HG03097 (cell line): Measurements from ENCODE around the gene HECW1.

Experiments used
- ATAC-seq: cut with Tn5 transposase; IDR thresholded peaks from one replicate; pipeline ENCODE4 v1.9.1; 2021; ENCODE audit not compliant: unreplicated experiment, low FRiP score

Gene HECW1

GRCh38 chr7:43396187-43396740 lies 283.8 kb downstream of the HECW1 start:
- no peak for ATAC-seq

DNA sequence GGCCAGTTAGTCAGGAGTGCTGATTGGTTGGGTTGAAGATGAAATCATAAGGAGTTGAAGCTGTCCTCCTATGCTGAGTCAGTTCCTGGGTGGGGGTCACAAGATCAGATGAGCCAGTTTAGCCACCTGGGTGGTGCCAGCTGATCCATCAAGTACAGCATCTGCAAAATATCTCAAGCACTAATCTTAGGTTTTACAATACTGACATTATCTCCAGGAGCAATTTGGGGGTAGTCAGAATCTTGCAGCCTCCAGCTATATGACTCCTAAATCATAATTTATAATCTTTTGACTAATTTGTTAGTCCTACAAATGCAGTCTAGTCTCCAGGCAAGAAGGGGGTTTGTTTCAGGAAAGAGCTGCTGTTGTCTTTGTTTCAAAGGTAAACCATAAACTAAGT lies 286.4 kb downstream of the HECW1 start:
- no peak for ATAC-seq

GRCh38 chr7:43405948-43406347 lies 293.5 kb downstream of the HECW1 start:
- ATAC-seq: no peak

GRCh38 chr7:43406961-43407360 lies 294.5 kb downstream of the HECW1 start:
- ATAC-seq: no peak

DNA sequence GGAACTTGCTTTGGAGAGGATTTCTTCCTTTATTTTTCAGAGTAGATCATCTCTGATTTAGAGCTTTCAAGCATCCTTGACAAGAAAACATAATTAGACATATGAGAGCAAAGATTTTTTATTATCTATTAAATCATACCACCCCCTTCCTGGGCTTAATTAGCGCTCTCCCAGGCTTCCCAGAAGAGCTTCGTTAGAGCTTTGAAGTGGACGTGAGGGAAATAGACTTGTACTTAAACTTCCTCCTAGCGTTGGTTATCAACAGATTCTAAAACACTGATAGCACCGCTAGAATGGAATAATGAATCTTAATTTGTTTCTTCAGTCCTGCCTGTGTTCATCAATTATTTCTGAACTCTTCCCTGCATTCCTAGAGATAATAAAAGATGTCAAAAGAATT lies 296.5 kb downstream of the HECW1 start:
- ATAC-seq: no peak

- ATAC-seq: no peak
These were observed 305.0 kb downstream of the HECW1 start for GRCh38 chr7:43417455-43417854.

DNA sequence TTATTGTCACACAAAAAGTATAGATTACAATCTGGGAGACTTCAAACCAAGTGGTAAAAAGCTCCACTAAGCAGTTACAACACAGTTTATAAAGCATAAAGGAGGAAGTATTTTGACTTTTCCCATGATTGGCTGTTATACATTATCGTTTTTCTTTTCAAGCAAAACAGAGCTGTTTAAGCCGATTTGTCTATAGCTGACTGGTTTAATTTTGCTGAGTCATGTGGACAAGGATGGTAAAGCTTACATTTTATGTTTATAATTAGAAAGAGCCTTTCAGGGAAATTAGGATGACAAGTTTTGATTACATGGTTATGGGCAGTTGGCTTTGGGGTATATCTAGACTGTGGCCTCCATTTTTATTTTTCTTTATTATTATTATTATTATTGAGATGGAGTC lies 318.0 kb downstream of the HECW1 start:
- no peak for ATAC-seq

- ATAC-seq: no peak
These were observed 318.7 kb downstream of the HECW1 start for GRCh38 chr7:43431020-43431595.

GRCh38 chr7:43433639-43434038 lies 321.2 kb downstream of the HECW1 start:
- no peak for ATAC-seq

DNA sequence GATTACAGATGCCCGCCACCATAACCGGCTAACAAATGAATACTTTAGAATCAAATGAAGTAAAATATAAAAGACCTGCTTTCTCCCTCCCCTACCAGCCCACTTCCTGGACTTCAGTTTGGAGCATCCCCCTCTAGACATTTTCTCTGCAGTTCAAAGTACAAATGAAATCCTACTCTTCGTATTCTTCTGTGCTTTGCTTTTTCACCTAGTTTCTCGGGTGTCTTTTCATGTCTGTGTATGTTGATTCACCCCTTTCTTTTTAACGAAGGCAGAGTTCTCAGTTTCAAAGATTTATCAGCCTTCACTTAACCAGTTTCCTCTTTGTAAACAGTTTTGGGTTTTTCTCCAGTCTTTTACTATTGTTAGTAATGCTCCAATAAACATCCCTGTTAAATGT lies 324.6 kb downstream of the HECW1 start:
- no peak for ATAC-seq

GRCh38 chr7:43438897-43439479 lies 326.5 kb downstream of the HECW1 start:
- ATAC-seq: no peak

DNA sequence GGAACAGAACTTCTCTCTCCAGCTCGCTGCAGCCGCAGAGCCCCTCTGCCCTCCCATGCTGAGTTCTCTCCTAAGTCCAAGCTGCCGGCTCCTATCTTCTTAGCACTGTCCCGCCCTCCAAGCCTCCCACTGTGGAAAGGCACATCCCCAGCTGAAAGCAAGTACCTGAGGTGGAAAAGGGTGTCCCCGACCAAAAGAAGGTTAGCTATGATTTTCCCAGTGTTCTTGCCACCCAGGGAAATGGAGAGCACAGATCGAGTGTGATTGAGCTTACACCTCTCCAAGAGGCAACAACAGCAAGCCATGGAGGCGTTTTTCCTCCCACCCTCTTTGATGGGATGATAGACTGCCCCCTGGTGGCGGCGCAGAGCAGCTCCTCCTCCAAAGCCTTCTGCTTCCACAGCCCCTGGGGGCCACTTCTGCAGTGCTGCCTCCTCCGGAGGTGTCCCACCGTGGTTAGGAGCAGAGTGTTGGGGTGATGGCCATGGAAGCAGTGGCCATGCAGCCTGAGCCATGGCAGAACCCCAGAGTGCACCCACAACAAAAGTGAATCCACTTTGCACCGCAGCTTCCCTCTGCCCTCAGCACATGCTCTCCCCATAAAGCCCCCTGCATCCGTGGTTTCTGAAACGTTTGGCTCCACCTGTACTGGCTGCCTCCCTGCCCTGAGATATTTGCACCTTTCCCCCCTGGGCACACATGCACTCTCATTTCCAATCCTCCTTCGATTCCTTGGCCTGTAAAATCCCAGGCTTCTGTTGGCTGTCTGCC lies 327.4 kb downstream of the HECW1 start:
- ATAC-seq: no peak

- no peak for ATAC-seq
These were observed 329.0 kb downstream of the HECW1 start for GRCh38 chr7:43441231-43442130.

- no peak for ATAC-seq
These were observed 330.9 kb downstream of the HECW1 start for GRCh38 chr7:43443381-43443780.

GRCh38 chr7:43444711-43445578 lies 332.5 kb downstream of the HECW1 start:
- no peak for ATAC-seq

GRCh38 chr7:43449577-43449976 lies 337.1 kb downstream of the HECW1 start:
- ATAC-seq: no peak

DNA sequence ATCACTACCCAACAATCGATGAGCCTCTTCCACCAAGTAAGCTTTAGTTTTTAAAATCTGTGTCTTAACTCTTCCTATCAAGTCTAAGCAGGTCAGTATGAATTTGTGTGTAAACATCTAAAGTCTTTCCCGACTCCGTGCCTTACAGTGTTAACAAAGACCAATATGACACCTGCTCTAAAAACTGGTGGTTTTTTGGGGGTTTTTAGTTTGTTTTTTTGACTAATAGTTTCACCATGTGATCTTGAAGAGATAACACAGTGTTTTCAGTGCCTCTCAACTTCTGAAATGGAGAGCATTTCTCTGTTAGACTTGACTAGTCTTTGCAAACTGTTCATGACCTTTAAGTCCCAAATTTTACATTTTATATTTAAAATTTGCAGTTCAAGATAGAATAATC lies 338.4 kb downstream of the HECW1 start:
- ATAC-seq: no peak

GRCh38 chr7:43454936-43455518 lies 342.6 kb downstream of the HECW1 start:
- ATAC-seq: no peak

- ATAC-seq: no peak
These were observed 343.8 kb downstream of the HECW1 start for GRCh38 chr7:43456200-43456599.
